WTC11 (cell line): Measurements from ENCODE around the gene CLEC18B. TPM values are rescaled to one million over a fixed set of nuclear protein-coding genes. Genes with fewer than 3 reads are reported as not detected.

ENCODE experiments used
- ATAC-seq: fragments of 200-7000 bp; cut with Tn5 transposase; 2 replicates; pipeline ENCODE4 v1.10.0; 2021; ENCODE audit warnings: mild to moderate bottlenecking, moderate library complexity
- CTCF ChIA-PET: fragments of 300-600 bp; sonication (Branson Sonifier 250); formaldehyde crosslinking; loops from one replicate; lab custom pipeline; 2021; ENCODE audit warnings: antibody characterized with exemption; lab: Charles Lee
- POLR2A ChIA-PET: fragments of 350-600 bp; sonication (Branson Sonifier 250); formaldehyde crosslinking; loops from one replicate; lab custom pipeline; 2021; ENCODE audit warnings: antibody characterized with exemption; lab: Charles Lee
- DNase-seq: peaks from one replicate; pipeline ENCODE4 v3.0.0; 2021; ENCODE audit warnings: low spot score
- H3K27ac Mint-ChIP-seq: 2 replicates; pipeline ENCODE4 v1.8.0; 2021; ENCODE audit warnings: mixed read lengths
- H3K27me3 Mint-ChIP-seq: 2 replicates; pipeline ENCODE4 v1.8.0; 2021; ENCODE audit warnings: low read depth, mild to moderate bottlenecking, moderate library complexity, mixed read lengths
- H3K36me3 Mint-ChIP-seq: 2 replicates; pipeline ENCODE4 v1.8.0; 2021; ENCODE audit warnings: mixed read lengths
- H3K4me1 Mint-ChIP-seq: 2 replicates; pipeline ENCODE4 v1.8.0; 2022; ENCODE audit warnings: mixed read lengths
- H3K4me3 Mint-ChIP-seq: 2 replicates; pipeline ENCODE4 v1.8.0; 2021; ENCODE audit warnings: mild to moderate bottlenecking, moderate library complexity, mixed read lengths
- H3K9me3 Mint-ChIP-seq: 2 replicates; pipeline ENCODE4 v1.8.0; 2021; ENCODE audit warnings: mixed read lengths
- ATF3 ChIP-seq: sonication (generic); formaldehyde crosslinking; conservative IDR thresholded peaks from 2 replicates; pipeline ENCODE4 v1.8.1; 2022; ENCODE audit warnings: mild to moderate bottlenecking, missing genetic modification reagents
- CBFB ChIP-seq: sonication (generic); formaldehyde crosslinking; IDR thresholded peaks from 2 replicates; pipeline ENCODE4 v1.8.1; 2022; ENCODE audit warnings: mild to moderate bottlenecking, low read depth, missing genetic modification reagents
- E2F1 ChIP-seq: sonication (generic); formaldehyde crosslinking; IDR thresholded peaks from 2 replicates; pipeline ENCODE4 v1.8.0; 2022; ENCODE audit warnings: mild to moderate bottlenecking, missing genetic modification reagents
- ERG ChIP-seq: fragments of 250-450 bp; sonication (Bioruptor Pico); IDR thresholded peaks from 2 replicates; pipeline ENCODE4 v1.8.0; 2021; ENCODE audit warnings: mild to moderate bottlenecking
- FOXP4 ChIP-seq: sonication (generic); formaldehyde crosslinking; IDR thresholded peaks from 2 replicates; pipeline ENCODE4 v1.8.0; 2022; ENCODE audit warnings: mild to moderate bottlenecking, missing genetic modification reagents
- JUN ChIP-seq: sonication (generic); formaldehyde crosslinking; IDR thresholded peaks from 2 replicates; pipeline ENCODE4 v1.8.0; 2023; ENCODE audit warnings: mild to moderate bottlenecking, missing genetic modification reagents
- KAT7 ChIP-seq: sonication (generic); formaldehyde crosslinking; IDR thresholded peaks from 2 replicates; pipeline ENCODE4 v1.8.1; 2023; ENCODE audit warnings: missing genetic modification reagents, mild to moderate bottlenecking, borderline replicate concordance
- MLX ChIP-seq: sonication (generic); formaldehyde crosslinking; IDR thresholded peaks from 2 replicates; pipeline ENCODE4 v1.8.1; 2023; ENCODE audit warnings: mild to moderate bottlenecking, missing genetic modification reagents, moderate library complexity
- MXD4 ChIP-seq: fragments of 250-450 bp; sonication (Bioruptor Pico); IDR thresholded peaks from 2 replicates; pipeline ENCODE4 v1.8.0; 2021; ENCODE audit warnings: mild to moderate bottlenecking, moderate library complexity, borderline replicate concordance
- NFYB ChIP-seq: sonication (generic); formaldehyde crosslinking; conservative IDR thresholded peaks from 2 replicates; pipeline ENCODE4 v1.8.0; 2022; ENCODE audit warnings: low read depth, missing genetic modification reagents
- PRDM15 ChIP-seq: sonication (generic); formaldehyde crosslinking; IDR thresholded peaks from 2 replicates; pipeline ENCODE4 v1.8.0; 2022; ENCODE audit warnings: missing genetic modification reagents
- TCF7 ChIP-seq: sonication (generic); formaldehyde crosslinking; IDR thresholded peaks from 2 replicates; pipeline ENCODE4 v1.8.0; 2022; ENCODE audit warnings: mild to moderate bottlenecking, low read depth, missing genetic modification reagents, moderate library complexity
- ZBTB43 ChIP-seq: sonication (generic); formaldehyde crosslinking; IDR thresholded peaks from 2 replicates; pipeline ENCODE4 v1.8.1; 2023; ENCODE audit warnings: mild to moderate bottlenecking, missing genetic modification reagents
- ZNF138 ChIP-seq: sonication (generic); formaldehyde crosslinking; conservative IDR thresholded peaks from 2 replicates; pipeline ENCODE4 v1.8.1; 2022; ENCODE audit warnings: mild to moderate bottlenecking, moderate library complexity, missing genetic modification reagents
- ZNF512 ChIP-seq: sonication (generic); formaldehyde crosslinking; IDR thresholded peaks from 2 replicates; pipeline ENCODE4 v1.8.1; 2022; ENCODE audit warnings: missing genetic modification reagents, borderline replicate concordance
- total RNA-seq: library from RNA; stranded (reverse); gene quantifications from 3 replicates; pipeline ENCODE4 v1.2.3, GENCODE V29; 2021

The CLEC18B gene
- total RNA-seq, 1 experiment from 2014 or later, result 0.20 TPM

- no peak for DNase-seq
- no peak overlapping the region for H3K4me3 Mint-ChIP-seq
- ATAC-seq, result no peak
- no peaks in the 10 kb centered on the region for H3K9me3 Mint-ChIP-seq
- ChIA-PET POLR2A (no interaction called here), CTCF (no interaction called here)
- H3K27ac Mint-ChIP-seq, result no peak overlapping the region
- H3K36me3 Mint-ChIP-seq, result peaks cover 48% of the 10 kb centered on the region
- H3K27me3 Mint-ChIP-seq, result no peaks in the 10 kb centered on the region
- TF ChIP-seq ZNF138, result no peak
- TF ChIP-seq ATF3 (CRISPR knock-in tag), result no peak
- no peak for TF ChIP-seq FOXP4
- TF ChIP-seq ZBTB43 (CRISPR knock-in tag), result no peak
- no peak for TF ChIP-seq KAT7
- TF ChIP-seq ERG (CRISPR knock-in tag), result no peak
- TF ChIP-seq PRDM15 (CRISPR knock-in tag), result no peak
- no peak for TF ChIP-seq E2F1
- TF ChIP-seq CBFB, result no peak
- TF ChIP-seq MXD4 (CRISPR knock-in tag), result no peak
- TF ChIP-seq JUN (CRISPR knock-in tag), result no peak
- TF ChIP-seq MLX, result no peak
- TF ChIP-seq TCF7 (CRISPR knock-in tag), result no peak
- TF ChIP-seq ZNF512, result no peak
- no peak for TF ChIP-seq NFYB (CRISPR knock-in tag)
- H3K4me1 Mint-ChIP-seq, result no peaks in the 10 kb centered on the region
Measured at GRCh38 chr16:74450236-74450635, 29.0 kb upstream of the CLEC18B start.
